ENCODE data around the gene YBEY.

GRCh38 chr21:46273341-46273740 lies 12.8 kb upstream of the YBEY start:
- TF ChIP-seq CTCF (conservative IDR thresholded peaks at IDR 0.05; ENCODE audit: low read length) = no peak
- TF ChIP-seq EZH2phosphoT487 (IDR thresholded peaks at IDR 0.05; ENCODE audit: borderline replicate concordance) = no peak
